HG02763 (cell line): ENCODE results near the gene ZNF579.
"Not testable (repeated sequence)": the region's sequence is repeated elsewhere in the genome, so short reads cannot be mapped to it uniquely, and the experiment has no call there.

Source experiments
- ATAC-seq: cut with Tn5 transposase; IDR thresholded peaks from one replicate; pipeline ENCODE4 v1.9.1; 2021; ENCODE audit warnings: mild to moderate bottlenecking, moderate library complexity; ENCODE audit not compliant: unreplicated experiment

The ZNF579 gene

DNA sequence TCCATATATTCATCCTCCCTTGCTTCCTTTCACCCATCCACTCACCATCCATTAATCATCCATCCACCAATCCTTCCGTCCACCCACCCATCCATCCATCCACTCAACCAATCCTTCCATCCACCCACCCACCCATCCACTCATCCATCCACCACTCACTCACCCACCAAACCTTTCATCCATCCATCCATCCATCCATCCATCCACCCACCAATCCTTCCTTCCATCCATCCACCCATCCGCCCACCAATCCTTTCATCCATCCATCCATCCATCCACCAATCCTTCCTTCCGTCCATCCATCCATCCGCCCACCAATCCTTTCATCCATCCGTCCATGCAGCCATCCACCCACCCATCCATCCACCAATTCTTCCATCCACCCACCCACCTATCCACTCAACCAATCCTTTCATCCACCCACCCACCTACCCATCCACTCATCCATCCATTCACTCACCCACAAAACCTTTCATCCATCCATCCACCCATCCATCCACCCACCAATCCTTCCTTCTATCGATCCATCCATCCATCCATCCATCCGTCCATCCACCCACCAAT, 38.3 kb downstream of the ZNF579 start:
- no peak for ATAC-seq

DNA sequence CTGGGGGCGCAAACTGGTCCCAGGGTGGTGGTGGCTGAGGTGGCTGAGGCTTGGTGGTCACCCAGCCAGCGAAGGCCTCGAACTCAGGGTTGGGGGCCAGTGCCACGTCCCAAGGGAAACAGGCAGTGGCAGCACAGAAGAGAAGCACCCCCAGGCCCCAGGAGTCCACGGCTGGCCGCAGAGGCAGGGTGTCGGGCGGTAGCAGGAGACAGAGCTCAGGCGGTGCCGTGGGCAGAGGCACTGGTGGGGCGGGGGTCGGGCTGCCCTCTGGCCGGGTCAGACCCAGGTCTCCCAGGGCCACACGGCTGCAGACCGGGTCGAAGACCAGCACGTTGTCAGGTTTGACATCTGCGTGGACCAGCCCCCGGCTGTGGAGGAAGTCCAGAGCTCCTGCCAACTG, 39.6 kb downstream of the ZNF579 start:
- no peak for ATAC-seq

DNA sequence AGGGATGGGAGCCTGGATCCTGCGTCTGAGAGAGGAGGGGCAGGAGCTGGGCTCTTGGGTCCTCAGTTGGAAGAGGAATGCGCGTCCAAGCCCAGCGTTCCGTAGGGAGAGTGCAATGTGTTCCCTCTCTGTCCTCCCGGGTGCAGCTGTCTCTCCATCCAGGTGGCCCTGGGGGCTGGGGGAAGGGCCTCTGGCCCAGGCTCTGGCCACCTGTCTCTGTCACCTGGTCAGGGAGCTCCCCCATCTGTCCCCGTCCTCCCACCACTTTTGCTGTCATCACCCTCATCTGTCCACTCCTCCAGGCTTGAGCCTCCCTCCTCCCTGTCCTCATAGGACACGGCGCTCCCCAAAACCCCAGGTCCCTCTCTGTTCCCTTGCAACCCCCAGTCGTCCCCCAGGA, 40.0 kb downstream of the ZNF579 start:
- ATAC-seq, result no peak

DNA sequence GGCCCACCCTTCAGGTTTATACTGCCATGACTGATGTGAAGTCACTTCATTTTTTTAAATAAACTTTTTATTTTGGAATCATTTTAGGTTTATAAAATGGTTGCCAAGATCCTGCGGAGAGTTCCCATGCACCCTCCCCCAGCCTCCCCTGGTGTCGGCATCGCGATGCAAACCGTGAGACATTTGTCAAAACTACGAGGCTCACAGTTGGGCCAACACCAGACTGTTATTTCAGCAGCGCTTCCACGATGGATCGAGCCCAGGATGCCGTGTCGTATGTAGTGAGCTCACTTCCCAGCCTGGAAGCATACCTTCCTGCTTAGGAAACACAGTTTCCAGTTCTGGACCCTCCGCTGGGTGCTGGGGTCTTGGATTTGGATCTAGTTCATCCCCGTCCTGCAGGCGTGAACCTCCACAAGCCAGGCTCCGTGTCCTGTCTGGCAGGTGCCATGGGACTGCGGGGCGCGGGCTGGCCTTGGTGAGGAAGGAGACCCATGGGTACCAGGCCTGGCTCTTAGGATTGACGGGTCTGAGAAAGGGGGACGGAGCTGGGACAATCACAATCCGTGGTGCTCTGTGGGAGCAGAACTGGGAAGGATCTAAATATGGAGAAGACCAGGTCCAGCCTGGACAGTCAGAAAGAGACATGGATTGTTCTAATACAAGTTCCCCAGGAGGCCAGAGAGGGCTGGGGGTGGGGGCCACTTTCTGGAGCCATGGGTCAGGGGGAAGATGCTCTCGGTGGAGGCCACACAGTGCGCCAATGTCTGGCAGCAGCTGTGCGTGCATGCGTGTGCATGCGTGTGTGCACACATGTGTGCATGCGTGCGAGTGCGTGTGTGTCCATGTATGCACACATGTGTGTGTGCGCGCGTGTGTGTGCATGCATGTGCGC, 41.3 kb downstream of the ZNF579 start:
- ATAC-seq, result no peak

DNA sequence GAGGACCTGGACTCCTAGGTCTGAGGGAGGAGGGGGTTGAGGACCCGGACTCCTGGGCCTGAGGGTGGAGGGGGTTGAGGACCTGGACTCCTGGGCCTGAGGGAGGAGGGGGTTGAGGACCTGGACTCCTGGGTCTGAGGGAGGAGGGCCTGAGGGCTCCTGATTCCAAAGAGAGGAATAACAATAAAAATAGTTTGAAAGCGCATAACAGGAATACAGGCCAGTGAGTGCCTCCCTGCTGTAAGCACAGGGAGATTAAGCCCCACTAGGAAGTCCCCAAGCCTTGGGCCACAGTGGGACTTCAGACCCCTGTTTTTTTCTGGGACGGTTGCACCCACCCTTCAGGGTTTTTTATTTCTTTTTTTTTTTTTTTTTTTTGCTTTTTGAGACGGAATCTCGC, 42.5 kb downstream of the ZNF579 start:
- no peak for ATAC-seq

DNA sequence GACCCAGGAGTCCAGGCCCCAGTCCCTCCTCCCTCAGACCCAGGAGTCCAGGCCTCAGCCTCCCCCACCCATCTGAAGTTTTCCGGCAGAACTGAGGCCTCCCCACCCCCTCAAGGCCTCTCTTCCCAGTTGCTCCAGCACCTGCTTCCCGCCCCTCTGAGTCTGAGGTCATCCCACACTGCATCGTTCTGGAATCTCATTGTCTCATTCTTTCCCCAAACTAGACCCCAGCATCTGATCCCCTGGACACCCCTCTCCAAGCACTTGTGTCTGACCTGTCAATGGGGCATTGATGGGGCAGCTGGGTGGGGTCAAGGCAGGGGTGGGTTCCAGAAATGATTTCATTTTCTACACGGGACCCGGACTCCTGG, 42.9 kb downstream of the ZNF579 start:
- ATAC-seq, result no peak

DNA sequence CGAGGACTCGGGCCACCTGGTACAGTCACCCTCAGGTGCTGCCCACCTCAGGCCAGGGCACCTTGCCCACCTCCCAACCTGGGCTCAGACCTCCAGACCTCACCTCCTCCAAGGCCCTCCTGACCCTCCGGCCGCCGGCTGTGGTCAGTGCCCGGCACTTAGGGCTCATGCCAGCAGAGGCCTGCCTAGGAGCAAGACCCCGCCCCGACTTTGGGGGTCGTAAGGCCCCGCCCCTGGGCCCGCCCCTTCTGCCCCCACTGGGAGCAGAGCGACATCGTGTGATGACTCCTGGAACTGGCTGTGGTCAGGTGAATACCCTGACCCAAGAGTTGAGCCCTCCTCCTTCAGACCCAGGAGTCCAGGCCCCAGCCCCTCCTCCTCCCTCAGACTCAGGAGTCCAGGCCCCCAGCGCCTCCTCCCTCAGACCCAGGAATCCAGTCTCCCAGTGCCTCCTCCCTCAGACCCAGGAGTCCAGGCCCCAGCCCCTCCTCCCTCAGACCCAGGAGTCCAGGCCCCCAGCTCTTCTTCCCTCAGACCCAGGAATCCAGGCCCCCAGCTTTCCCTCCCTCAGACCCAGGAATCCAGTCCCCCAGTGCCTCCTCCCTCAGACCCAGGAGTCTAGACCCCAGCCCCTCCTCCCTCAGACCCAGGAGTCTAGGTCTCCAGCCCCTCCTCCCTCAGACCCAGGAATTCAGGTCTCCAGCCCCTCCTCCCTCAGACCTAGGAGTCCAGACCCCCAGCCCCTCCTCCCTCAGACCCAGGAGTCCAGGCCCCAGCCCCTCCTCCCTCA, 43.5 kb downstream of the ZNF579 start, which contains the start of gene SBK2:
SBK2 (minus strand) TSS at position 183 of the 790 bp plus-strand sequence. CDS start 839 bp downstream, outside the sequence.
- no peak for ATAC-seq

DNA sequence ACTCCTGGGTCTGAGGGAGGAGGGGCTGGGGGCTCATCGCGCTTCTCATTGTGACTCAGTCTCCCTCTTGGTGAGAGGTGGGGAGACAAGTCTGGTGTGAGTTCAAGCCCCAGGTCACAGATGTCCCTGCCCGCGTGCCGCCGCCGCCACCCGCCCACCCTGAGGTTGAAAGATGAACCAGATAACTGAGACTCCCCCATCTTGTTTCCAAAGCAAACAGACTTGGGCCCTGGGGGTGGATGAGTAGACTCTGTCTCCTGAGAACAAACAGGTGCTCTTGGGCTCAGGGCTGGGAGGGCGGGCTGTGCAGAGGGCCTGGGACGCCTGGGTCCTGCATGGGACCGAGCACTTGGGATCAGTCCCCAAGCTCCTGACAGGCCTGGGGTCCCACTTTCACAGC, 44.3 kb downstream of the ZNF579 start:
- ATAC-seq, result no peak

DNA sequence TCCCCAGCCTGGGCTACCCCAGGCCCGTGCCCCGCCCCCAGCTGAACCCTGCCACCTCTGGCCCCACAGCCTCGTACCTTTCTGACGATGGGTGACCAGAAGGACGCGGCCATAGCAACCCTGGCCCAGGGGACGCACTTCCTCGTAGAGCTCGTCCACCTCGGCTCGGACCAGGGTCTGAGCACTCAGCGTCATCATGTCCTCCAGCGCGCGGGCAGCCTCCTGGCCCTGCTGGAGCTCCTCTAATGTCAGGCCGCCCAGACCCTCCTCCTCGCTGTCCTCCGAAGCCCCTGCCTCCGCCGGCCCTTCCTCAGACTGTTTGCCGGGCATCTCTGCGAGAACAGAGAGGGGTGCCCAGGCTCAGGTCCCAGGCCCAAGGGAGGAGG, 44.7 kb downstream of the ZNF579 start:
- no peak for ATAC-seq

DNA sequence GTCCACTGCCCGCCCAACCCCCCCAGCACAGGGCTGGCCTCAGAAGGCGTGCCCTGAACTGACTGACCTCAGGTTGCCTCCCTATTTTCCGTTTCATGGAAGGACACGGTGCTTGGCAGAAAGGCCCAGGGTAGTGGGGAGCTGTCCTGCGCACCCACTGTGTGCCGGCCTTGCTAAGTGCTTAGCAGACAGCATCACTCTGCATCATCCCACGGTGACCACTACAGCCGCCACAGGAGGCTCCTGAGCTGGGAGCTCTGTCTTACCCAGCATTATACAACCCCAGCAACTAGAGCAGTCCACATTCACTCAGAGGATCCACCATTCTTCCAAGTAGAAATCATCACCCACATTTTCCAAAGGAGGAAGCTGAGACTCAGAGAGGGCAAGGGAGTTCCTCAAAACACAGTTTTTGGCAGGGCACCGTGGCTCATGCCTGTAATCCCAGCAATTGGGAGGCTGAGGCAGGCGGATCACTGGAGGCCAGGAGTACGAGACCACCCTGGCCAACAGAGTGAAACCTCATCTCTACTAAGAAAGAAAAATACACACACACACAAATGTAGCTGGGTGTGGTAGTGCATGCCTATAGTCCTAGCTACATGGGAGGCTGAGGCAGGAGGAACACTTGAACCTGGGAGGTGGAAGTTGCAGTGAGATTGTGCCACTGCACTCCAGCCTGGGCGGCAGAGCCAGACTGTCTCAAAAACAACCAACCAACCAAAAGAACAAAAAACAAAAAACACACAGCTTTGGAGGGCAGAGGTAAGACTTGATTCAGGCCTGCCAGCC, 45.3 kb downstream of the ZNF579 start:
- ATAC-seq, result no peak

DNA sequence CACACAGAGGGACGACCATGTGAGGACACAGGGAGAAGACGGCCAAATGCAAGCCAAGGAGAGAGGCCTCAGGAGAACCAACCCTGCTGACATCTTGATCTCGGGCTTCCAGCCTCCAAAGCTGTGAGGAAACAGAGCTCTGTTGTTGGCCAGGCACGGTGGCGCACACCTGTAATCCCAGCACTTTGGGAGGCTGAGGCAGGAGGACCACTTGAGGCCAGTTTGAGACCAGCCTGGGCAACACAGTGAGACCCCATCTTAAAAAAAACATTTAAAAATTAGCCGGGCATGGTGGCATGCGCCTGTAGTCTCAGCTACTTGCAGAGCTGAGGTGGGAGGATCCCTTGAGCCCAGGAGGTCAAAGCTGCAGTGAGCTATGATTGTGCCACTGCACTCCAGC, 46.4 kb downstream of the ZNF579 start:
- ATAC-seq, result not testable (repeated sequence)

DNA sequence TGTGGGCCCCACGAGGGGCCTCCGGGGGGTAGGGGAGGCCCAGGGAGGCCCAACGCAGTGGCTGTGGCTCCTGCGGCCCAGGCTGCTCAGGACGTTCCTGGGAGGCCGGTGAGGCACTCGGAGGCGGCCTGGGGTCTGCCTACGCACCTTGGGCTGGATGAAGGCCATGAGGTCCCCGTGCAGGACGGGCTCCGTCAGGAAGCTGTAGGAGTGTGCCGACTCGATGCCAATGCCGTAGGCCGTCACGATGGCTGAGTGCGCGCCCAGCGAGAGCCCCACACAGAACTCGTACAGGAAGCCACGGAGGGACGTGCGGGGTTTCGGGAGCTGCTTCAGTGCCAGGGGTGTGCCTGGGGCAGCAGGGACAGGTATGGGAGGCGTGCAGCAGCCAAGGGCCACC, 49.7 kb downstream of the ZNF579 start:
- ATAC-seq, result no peak

DNA sequence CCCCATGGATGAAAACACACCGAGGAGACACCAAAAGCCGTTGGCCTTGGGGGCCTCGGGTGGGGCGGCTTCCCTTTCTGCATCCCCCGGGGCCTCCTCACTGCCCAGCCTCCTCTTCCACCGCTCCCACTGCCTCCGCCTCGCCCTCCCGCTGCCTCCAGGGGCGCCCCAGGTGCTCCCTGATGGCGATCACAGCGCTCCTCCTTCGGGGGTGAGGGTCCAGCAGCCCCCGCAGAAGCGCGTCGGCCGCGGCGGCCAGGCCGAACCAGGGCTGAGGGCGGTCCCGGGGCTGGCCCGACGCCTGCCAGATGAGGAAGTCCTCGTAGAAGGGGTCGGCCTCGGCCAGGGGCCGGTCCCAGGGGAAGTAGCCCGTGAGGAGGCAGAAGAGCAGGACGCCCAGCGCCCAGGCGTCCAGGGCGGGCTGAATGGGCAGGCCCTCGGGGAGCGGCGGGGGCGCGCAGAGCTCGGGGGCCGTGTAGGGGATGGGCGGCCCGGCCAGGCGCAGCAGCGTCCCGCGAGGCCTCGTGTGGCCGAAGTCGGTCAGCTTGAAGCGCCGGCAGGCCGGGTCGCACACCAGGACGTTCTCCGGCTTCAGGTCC, 50.9 kb downstream of the ZNF579 start:
- no peak for ATAC-seq

DNA sequence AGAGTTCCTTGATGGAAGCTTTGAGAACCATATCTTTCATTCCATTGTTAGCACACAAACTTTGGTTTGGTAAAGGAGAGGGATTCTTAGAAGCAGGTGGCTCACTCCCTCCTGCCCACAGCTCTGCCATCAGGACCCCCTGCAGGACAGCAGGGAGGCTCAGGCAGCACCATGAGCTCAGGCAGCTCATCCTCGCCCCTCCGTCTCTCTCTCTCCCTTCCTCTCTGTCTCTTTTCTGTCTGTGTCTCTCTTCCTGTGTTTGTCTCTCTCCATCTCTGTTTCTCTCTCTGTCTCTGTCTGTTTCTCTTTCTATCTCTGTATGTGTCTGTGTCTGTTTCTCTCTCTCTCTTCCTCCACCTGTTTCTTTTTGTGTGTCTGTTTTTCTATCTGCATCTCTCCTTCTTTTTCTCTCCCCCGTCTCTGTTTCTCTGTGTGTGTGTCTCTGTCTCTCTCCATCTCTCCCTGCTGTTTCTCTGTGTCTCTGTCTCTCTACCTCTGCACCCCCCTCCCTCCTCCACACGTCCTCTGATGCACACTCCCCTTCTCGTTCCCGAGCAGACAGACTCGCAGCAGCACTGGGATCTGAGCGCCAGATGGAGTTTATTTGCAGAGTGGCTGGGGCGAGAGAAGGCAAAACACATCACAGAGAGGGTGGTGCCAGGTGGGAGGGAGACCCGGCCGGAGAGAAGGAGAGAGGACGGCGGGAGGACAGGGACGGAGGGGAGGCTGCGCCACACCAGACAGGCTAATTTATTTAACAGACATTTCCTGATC, 52.4 kb downstream of the ZNF579 start:
- ATAC-seq, result no peak

DNA sequence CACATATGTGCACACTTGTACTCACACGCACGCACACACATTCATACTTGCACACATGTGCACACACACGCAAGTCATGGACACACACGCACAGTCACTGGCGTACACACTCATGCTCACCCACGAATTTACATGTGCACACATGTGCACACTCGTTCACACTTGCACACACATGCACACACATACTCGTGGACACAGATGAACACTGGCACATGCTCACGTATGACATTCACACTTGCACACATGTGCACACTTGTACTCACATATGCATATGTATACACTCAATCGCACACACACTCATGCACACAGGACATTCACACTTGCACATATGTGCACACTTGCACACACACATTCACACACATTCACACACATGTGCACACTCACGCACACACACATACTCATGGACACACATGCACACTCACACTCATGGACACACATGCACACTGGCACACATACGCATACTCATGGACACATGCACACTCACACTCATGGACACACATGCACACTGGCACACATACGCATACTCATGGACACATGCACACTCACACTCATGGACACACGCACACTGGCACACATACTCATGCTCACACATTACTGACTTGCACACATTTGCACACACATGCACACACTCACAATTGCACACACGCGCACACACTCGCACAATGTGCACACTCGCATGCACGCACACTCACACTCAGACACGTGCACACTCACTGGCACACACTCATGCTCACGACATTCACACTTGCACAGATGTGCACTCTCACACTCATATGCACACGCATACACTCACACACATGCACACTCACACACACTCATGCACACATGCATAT, 53.2 kb downstream of the ZNF579 start:
- ATAC-seq, result no peak
